HG03095 (cell line): ENCODE data around the gene LRP11.
"Not testable (repeated sequence)": the region's sequence is repeated elsewhere in the genome, so short reads cannot be mapped to it uniquely, and the experiment has no call there.

Source experiments
- ATAC-seq: cut with Tn5 transposase; IDR thresholded peaks from one replicate; pipeline ENCODE4 v1.9.1; 2021; ENCODE audit warnings: moderate library complexity; ENCODE audit not compliant: unreplicated experiment

Gene LRP11, protein sequence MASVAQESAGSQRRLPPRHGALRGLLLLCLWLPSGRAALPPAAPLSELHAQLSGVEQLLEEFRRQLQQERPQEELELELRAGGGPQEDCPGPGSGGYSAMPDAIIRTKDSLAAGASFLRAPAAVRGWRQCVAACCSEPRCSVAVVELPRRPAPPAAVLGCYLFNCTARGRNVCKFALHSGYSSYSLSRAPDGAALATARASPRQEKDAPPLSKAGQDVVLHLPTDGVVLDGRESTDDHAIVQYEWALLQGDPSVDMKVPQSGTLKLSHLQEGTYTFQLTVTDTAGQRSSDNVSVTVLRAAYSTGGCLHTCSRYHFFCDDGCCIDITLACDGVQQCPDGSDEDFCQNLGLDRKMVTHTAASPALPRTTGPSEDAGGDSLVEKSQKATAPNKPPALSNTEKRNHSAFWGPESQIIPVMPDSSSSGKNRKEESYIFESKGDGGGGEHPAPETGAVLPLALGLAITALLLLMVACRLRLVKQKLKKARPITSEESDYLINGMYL

DNA sequence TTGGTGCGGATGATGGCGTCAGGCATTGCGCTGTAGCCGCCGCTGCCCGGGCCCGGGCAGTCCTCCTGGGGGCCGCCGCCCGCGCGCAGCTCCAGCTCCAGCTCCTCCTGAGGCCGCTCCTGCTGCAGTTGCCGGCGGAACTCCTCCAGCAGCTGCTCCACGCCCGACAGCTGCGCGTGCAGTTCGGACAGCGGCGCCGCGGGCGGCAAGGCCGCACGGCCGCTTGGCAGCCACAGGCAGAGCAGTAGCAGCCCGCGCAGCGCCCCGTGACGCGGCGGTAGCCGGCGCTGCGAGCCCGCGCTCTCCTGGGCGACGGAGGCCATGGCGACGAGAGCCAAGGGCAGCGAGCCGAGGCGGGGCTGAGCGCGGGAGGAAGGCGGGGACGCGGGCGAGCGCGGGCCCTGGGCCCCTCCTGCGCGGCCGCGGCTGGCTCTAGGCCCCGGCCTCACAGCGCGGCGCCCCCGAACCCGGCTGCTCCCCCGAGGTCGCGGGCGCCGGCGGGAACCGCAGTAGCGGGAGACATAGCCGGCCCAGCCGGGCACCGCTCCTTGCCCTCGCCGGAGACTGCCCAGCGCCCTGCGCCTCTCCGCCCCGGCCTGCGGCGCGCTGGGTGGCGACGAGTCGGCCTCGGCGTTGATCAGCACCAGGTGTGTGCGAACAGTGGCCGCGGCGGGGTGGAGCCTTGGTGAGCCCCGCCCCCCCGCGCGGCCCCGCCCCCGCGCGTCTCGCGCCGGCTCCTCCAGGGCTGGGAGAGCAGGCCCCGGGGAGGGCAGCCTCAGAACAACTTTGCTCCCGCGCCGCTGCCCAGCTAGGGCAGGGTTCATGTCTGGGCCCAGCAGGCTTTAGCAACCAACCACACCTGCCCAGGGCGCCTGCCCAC is at the start of gene LRP11:
Gene LRP11 (minus strand): TSS at position 662 of the 880 bp plus-strand sequence. CDS start 339 bp downstream, at position 323.
- peak; percentile 83 for ATAC-seq

DNA sequence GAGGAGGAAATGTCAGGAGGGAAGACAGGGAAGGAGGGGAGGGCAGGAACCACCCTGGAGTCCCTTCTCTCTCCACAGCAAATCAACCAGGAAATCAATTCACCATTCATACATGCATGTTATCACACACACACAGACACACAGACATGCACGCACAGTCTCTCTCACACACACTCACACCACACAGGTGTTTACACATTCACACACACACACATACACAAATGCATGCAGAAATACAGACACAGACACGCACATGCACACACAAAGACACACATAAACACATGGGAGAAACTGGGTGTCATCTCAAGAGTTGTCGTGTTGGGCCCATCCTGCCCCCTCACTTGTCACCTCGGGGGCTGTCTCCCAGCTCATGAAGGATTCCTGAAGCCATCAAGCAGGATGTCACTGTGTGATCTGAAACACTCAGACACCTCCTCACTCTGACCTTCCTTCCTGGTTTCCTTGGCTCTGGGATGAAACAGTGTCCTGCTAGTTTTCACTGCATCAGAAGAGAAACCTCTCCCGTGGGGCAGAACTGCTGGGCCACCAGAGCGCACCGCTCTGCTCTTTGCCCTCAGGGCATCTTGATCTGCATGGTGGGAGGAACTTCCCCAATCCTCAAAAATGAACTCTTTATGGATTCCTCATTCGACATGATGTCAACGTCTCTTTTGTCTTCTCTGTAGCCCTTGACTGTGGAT is 49.5 kb upstream of the LRP11 start:
- ATAC-seq, result no peak

DNA sequence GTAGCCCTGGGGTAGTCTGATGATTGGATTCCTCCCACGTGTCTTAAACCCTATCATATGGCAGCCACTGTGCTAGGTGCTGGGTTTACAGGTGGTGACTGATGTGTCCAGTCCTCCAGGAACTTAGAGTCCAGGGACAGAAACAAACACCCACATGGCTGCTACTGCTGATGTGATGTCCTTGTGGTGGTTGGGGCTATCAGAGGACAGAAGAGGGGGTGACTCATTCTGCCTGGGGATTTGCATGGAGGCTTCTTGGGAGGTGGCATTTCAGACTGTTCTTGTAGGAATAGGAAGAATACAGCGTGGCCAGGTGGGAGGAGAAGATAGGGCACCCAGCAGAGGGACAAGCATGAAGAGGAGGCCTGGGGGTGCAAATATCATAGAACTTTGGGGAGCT is 48.9 kb upstream of the LRP11 start:
- no peak for ATAC-seq

DNA sequence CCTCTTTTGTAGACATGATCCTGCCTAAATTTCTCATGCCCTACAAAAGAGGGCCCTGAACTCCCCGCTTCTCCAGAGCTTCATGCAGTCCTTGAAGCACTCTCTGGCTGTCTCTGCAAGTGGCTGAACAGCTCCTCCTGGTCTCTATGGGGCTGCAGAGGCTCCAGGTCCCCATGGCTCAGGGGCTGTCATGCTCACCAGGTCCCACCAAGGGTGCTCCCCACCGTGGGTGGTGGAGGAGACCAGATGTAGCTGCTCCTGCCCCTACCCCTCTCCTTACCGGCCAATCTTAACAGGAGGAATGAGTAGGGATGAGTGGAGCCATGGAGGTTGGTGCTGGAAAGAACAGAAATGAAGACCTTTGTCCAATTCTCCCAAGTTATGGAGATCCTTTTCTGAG is 48.5 kb upstream of the LRP11 start:
- not testable (repeated sequence) for ATAC-seq

DNA sequence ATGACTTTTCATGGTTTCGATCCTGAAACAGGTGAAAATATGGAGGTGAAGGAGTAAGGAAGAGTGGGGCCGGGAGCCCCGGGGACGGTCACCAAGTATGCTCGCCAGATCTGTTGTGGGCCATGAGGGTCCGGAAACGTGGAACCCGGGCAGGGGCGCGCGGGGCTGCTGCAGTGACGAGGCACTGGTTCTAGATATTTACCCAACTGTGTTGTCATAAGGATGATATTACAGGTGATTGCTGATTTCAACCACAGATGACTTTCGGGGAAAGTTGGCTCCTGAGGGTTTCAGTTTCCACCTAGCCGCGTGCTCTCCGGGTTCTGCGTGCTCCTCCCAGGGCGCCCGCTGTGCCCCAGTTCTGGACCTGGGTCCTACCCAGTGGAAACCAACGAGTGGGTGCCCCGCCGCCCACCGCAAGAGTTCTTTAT is 46.6 kb upstream of the LRP11 start:
- no peak for ATAC-seq

DNA sequence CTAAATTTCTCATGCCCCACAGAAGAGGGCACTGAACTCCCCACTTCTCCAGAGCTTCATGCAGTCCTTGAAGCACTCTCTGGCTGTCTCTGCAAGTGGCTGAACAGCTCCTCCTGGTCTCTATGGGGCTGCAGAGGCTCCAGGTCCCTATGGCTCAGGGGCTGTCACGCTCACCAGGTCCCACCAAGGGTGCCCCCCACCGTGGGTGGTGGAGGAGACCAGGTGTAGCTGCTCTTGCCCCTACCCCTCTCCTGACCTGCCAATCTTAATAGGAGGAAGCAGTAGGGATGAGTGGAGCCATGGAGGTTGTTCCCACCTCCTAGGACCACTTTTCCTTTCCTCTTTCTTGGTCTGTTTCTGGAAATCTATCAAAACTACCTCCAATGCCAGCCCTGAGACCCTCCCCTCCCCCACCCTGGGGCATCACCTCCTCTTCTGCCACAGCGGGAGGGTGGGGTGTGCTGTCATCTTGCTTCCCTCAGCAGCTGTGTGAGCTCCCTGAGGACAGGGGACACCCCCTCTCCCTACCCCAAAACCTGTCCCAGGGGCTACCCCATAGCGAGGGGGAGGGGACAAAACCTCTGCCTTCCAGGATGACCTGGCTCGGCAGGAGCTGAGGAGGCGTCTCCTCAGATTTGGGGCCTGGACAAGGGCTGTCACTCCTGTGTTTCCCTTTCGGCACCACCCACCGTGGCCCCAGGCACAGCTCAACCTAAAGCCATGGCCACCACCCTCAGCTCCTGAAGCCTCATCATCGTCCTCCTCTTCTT is 45.7 kb upstream of the LRP11 start:
- no peak for ATAC-seq

DNA sequence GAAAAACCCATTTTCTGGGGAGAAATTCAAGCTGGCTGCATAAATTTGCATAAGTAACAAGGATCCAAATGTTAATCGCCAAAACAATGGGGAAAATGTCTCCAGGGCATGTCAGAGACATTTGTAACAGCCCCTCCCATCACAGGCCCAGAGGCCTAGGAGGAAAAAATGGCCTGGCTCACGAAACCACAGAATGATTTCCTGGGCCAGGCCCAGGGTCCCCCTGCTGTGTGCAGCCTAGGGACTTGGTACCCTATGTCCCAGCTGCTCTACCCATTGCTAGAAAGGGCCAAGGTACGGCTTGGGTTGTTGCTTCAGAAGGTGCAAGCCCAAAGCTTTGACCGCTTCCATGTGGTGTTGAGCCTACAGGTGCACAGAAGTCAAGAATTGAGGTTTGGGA is 44.3 kb upstream of the LRP11 start:
- not testable (repeated sequence) for ATAC-seq

DNA sequence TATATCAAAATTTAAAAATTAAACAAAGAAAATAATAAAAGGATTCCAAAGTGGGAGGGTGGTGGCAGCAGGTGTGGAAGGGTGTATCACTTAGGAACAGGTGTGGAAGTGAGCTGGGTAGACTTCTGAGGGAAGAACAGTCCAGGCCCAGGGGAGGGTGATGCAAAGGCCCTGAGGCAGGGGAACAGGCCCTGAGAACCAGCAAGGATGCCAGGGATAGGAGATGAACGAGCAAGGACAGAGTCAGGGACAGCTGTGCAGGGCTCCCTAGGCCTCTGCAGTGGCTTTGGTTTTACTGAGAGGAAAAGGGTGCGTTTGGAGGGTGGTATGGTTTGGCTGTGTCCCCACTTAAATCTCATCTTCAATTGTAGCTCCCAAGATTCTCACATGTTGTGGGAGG is 43.2 kb upstream of the LRP11 start:
- ATAC-seq, result no peak

DNA sequence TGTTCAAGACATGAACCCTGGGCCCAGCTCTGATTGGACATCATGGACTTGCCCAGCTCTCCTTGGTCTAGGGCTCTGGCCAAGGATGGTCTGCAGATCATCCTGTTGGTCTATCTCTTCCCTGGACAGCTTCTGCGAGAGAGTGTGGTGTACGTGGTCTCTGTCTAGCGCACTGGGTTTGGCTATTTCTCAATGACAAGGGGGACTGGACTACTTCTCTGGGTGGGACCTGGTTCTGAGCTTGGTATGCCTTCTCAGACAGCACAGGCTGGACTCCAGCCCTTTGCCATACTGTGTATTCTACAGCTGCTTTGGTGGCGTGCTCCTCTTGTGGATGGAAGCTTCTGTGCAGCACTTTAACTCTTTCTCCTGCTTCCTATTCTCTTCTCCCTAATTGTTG is 42.2 kb upstream of the LRP11 start:
- ATAC-seq, result no peak

DNA sequence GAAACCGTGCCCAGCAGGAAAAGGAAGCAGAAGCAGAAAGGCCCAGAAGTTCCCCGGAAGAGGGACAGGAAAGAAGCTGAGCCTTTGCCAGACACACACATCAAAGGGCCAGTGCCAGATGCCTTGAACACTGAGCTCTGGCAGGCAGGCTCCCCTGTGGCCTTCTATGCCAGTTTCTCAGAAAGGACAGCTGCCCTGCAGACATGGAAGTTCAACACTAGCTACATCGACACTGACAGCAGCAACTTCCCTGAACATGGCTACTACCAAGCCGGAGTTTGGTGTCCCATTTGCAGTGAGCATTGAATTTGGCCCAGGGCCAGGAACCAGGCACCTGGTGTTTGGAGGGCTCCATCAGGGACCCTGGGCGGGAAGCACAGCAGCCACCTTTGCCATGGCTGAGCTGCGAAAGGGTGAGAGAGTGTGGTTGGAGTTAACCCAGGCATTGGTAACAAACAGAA is 41.8 kb upstream of the LRP11 start:
- no peak for ATAC-seq

DNA sequence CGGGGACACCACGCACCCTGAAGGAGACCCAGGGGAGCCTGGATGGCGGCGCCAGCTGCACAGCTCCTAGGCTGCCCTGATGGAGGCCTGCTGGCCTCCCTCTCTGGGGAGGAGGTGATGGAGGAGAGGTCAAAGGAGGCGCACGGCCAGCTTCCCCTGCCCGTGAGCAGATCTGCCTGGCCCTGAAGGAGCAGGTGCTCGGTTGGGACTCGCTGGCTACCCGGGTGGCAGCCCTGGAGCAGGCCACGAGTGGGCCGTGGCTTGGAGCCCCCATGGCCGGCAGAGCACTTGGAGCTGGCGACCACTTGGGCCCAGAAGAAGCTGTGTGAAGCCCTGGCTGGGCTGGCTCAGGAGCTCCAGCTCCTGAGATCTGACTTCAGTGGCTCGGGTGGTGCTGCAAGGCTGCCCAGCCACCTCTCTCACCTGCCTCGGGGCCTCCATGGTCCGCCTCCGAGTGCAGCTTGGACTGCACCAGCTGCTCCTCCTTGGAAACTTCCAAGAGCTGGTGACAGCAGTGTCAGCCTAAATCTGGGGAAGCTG is 41.3 kb upstream of the LRP11 start:
- no peak for ATAC-seq

DNA sequence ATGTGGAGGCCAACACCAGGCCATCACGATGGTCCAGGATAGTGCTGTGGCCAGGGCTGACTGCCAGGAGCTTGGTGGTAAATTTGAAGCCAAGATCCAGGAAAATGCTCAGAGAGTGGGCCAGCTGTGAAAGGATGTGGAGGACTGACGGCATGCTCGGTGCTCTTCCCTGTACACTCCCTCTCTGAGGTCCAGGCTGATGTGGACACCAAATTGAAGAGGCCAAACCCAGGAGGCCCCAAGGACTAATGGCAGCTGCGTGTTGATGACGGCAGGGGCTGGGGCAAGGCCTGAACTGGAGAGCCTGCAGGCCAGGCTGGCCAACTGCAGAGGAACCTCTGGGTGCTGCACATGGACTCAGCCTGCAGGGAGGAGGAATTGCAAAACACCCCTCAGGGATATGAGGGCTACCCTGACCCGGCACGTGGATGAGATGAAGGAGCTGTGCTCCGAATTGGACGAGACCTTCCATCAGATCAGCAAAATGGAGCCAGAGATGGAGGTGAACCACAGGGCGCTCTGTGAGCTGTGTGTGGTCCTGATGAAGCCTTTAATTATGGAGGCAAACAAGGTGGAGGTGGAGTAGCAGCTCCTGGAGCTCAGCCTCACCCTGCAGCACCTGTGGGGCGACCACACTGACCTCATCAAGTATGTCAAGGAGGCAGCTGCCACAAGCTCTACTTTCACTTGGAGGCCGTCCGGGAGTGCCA is 40.7 kb upstream of the LRP11 start:
- ATAC-seq, result no peak

DNA sequence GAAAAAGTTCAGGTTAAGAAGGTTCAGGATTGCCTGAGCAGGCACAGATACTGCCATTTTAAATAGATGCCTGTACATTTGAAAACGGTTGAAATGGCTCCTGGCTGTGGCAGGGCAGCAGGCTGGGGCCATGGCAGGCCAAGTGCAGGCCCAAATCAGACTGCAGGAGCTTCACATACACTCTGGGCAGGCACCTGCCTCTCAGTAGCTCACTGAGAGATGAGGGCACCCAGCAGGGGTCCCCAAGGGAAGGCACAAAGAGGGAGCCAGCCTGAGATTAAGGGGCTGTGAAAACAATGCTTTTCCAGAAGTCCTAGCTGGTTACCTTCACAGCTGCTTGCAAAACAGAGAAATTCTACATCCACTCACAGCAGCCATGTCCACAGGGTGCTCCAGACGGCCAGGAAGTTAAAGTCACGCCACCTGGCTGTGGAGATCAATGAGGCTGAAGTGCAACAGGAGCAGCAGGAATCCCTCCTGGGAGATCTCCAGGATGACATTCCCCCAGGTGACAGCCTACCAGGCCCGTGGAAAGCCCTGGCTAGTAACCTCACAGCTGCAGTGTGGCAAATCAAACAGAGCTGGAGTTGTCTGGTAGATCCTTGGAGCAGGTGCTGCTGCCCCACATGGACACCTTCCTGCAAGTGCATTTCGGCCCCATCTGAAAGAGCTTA is 39.9 kb upstream of the LRP11 start:
- no peak for ATAC-seq

DNA sequence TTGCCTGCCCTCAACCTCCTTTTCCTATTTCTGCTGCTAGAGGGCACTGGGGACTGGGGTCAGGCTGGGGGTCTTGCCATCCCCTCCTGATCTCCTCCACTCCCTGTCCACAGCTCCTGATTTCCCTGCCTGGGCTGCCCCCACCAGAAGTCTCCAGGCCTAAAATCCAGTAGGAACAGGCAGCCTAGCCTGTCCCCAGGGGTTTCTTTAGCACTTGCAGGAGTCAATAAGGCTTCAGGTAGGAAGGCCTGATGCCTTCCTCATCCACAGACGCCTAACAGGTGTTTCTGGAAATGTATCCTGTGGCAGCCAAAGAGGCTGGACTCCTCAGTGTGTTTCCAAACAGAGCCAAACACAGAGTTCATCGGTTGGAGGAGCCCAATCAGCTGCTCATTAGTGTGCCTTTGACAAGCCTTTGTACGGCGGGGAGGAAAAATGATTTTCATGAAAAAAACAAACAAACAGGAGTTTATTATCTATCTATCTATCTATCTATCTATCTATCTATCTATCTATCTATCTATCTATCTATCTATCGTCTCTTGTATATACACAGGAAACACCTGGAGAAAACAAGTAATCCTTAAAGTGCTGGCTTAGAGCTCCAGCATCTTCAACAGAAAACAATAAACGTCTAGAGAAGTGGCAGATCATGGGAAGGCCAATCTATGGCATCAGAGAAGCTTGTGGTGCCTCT is 37.4 kb upstream of the LRP11 start:
- no peak for ATAC-seq

DNA sequence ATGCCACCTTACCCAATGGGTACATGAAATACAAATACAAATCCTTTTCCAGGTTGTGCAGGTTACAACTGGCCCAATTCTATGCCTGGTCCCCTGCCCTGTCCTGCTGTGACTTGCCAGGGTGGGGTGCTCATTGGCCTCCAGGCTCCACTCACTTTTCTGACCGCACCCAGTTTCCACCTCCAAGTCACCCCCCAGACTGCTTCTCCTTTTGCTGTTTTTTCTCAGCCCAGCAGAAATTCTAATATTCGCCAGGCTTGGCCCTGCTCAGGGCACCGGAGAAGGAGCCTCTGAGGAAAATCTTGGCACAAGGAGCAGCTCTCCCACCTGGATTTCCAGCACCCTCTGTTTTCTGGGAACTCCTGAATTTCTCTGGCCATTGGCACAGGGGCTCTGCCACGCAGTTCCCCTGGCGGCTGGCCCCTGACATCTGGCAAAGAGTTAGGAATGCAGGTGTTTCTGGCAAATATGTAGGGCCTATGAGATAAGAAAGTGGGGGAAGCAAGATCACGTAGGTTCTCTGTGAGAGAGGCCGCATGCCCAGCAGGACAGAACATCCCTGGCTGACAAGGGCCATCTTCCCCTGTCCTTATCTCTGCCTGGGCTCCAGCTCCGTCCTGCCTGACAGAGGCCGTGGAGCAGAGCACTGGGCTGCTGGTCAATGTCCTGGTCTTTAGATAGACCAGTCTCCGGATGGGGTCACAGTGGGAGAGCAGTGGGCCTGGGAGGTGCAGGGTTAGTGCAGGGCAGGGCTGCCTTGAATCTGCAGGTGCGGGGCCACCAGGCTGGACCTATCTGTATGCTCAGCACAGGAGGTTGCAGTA is 36.7 kb upstream of the LRP11 start:
- ATAC-seq, result no peak

DNA sequence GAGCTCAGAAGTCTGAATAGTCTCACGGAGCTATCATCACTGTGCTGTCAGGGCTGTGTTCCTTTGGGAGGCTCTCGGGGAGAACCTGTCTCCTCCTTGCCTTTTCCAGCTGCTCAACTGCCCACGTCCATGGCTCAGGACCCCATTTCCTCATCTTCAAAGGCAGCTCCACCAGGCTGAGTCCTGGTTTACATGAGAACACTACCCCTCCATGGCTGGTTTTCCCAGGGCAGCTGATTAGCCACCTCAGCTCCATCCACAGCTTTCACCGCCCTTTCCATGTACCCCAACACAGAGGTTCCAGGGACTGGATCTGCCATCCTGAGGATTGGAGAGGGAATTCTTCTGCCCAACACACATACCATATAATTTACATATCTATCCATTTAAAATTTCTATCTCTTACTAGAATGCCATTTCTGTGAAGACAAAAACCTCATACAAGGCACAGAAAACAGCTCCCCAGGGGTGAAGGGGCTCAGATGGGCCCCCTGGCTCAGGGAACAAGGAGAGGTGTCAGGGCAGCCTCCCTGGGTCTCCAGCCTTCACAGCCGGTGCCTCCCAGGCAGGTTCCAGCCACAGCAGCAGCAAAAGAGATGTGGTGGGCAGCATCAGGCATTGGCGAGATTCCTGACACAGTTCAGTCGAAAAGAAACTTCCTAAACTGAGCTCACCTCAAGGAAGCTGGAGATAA is 35.9 kb upstream of the LRP11 start:
- no peak for ATAC-seq

DNA sequence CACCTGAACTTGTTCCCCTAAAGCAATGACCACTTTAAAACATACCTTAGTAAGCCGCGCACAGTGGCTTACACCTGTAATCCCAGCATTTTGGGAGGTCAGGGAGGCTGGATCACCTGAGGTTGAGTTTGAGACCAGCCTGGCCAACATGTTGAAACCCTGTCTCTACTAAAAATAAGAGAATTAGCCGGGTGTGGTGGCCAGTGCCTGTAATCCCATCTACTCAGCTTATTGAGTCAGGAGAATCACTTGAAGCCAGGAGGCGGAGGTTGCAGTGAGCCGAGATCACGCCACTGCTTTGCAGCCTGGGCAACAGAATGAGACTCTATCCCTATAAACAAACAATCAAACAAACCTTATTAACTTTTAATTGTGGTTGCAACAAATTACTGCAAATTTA is 35.3 kb upstream of the LRP11 start:
- ATAC-seq, result no peak
